Bronchial epithelial cell (primary cell): ENCODE measurements around the gene MBD6. TPM values are rescaled to one million over a fixed set of nuclear protein-coding genes. Genes with fewer than 3 reads are reported as not detected.

ENCODE experiments used
- DNase-seq: peaks from one replicate; pipeline ENCODE4 v3.0.0-alpha.2; 2010; ENCODE audit warnings: low read depth
- FAIRE-seq: peaks from 2 replicates; lab custom pipeline; 2011; peaks lifted over from hg19 to GRCh38; lab: Jason Lieb, UNC
- H3K27me3 ChIP-seq: 2 replicates; pipeline ENCODE4 v1.5.1; 2011; ENCODE audit warnings: low read length; ENCODE audit not compliant: control insufficient read depth, insufficient read depth
- H3K36me3 ChIP-seq: 2 replicates; pipeline ENCODE4 v1.5.1; 2011; ENCODE audit warnings: low read length; ENCODE audit not compliant: control insufficient read depth, insufficient read depth
- H3K4me3 ChIP-seq: 2 replicates; pipeline ENCODE4 v1.5.1; 2011; ENCODE audit warnings: mild to moderate bottlenecking, low read depth, low read length, control low read depth
- total RNA-seq: library from RNA; depleted of rRNA; stranded (reverse); fragments of >200 nt; gene quantifications from 2 replicates; pipeline ENCODE4 v1.2.1, GENCODE V29; 2014
- TF ChIP-seq, protein P1 (sequence below): IDR thresholded peaks from 2 replicates; pipeline ENCODE4 v1.5.1; 2011; ENCODE audit warnings: mild to moderate bottlenecking, moderate library complexity, low read length, control low read depth, inconsistent platforms; ENCODE audit not compliant: insufficient read depth, severe bottlenecking

MBD6 gene
- total RNA-seq, 1 donor from 2014 or later = 5.0 TPM

DNA sequence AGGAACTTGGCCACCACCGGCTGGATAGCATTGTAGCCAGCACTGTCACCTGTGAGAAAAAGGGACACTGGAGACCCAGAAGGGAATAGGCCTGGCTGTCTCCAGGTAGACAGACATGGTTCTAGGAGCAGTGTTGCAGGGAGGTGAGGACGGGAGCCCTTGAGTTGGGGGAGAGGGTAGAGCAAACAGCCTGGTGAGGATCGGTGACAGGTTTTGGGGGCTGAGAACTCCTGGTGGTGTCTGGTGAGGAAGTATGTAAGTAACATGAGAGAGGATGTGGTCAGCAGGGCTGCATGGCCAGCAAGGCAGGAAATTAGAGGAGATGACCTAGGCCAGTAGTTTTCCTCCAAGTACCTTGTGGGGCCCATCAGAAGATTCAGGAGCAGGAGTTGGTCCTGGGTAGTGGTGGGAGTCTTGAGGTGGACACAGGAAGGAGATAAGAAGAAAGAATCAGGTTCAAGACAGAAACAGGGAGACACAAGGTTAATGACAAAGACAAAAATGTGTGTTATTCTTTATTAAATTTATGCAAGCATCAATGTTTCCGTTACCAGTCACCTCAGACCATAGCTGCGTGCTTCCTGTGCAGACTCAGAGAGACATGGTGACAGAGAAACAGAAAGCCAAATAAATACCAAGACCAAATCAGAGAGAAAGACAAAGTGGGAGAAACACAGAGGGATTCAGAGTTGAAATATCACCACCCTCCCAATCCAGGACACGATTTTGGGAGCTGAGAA, 43.1 kb upstream of the MBD6 start, which contains the start of gene ARHGAP9:
Gene ARHGAP9 (minus strand): TSS at position 491 of the 740 bp plus-strand sequence. CDS start 460 bp downstream, at position 31.
- no peak for FAIRE-seq

DNA sequence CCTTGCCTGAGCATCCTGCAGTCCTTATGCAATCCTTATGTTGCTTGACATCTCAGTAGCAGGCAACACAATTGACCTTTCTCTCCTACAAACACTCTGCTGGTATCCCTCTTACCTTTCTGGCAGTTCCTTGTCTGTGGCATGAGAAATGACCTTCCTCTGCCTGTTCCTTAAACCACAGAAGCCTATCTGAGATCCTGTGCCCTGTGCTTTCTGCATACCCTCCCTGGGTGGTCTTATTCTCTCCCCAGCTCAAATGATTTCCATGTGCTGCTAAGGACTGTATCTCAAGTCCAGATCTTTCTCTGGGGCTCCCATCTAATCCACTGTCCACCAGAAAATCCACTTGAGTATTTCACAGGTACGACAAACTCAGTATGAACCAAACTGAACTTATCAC, 41.0 kb upstream of the MBD6 start:
- TF ChIP-seq, protein P1, sequence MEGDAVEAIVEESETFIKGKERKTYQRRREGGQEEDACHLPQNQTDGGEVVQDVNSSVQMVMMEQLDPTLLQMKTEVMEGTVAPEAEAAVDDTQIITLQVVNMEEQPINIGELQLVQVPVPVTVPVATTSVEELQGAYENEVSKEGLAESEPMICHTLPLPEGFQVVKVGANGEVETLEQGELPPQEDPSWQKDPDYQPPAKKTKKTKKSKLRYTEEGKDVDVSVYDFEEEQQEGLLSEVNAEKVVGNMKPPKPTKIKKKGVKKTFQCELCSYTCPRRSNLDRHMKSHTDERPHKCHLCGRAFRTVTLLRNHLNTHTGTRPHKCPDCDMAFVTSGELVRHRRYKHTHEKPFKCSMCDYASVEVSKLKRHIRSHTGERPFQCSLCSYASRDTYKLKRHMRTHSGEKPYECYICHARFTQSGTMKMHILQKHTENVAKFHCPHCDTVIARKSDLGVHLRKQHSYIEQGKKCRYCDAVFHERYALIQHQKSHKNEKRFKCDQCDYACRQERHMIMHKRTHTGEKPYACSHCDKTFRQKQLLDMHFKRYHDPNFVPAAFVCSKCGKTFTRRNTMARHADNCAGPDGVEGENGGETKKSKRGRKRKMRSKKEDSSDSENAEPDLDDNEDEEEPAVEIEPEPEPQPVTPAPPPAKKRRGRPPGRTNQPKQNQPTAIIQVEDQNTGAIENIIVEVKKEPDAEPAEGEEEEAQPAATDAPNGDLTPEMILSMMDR = no peak
- H3K27me3 ChIP-seq = peaks cover 7% of the 10 kb centered on the region
- no peak overlapping the region for H3K4me3 ChIP-seq
- no peak for DNase-seq
- FAIRE-seq = no peak
- no peaks in the 10 kb centered on the region for H3K36me3 ChIP-seq

More for the DNA sequence above, 43.1 kb upstream of the MBD6 start, which contains the start of gene ARHGAP9:
- no peaks in the 10 kb centered on the region for H3K36me3 ChIP-seq
- no peak for DNase-seq
- H3K4me3 ChIP-seq = no peak within 1 kb of the TSS
- H3K27me3 ChIP-seq = peaks cover 27% of the 10 kb centered on the region
- TF ChIP-seq, protein P1 = no peak

DNA sequence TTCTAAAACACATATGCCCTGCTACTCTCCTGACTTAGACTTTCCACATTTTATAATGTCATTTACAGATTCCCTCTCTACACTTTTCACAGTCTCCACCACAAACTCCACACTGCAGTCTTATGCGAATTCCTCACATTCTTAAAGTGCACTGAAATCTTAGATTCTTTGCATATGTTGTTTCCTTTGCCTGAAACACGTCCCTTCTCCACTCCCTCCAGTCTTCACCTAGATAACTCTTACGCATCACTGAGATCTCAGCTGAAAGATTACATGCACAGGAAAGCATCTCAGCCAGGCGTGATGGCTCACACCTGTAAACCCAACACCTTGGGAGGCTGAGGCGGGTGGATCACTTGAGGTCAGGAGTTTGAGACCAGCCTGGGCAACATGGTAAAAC, 39.2 kb upstream of the MBD6 start:
- TF ChIP-seq, protein P1 = no peak
- H3K27me3 ChIP-seq = peaks cover 4% of the 10 kb centered on the region
- H3K36me3 ChIP-seq = no peaks in the 10 kb centered on the region
- FAIRE-seq = no peak
- H3K4me3 ChIP-seq = no peak overlapping the region
- DNase-seq = no peak

DNA sequence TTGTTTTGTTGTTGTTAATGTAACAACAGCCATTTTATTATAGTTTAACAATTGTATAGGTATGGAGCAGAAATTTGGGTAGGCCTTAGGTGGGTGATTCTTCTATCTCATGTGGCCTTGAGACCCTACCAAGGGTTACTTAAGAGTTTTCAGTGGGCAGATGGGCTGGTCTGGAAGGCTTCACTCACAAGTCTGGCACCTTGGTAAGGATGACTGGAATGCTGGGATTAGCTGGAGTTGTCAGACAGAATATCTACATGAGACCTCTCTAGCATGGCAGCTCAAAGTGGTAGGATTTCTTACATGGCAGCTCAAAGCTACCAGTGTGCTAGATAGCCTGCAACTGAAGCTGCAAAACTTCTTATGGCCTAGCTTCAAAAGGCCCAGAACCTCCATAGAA, 36.9 kb upstream of the MBD6 start:
- FAIRE-seq = no peak

DNA sequence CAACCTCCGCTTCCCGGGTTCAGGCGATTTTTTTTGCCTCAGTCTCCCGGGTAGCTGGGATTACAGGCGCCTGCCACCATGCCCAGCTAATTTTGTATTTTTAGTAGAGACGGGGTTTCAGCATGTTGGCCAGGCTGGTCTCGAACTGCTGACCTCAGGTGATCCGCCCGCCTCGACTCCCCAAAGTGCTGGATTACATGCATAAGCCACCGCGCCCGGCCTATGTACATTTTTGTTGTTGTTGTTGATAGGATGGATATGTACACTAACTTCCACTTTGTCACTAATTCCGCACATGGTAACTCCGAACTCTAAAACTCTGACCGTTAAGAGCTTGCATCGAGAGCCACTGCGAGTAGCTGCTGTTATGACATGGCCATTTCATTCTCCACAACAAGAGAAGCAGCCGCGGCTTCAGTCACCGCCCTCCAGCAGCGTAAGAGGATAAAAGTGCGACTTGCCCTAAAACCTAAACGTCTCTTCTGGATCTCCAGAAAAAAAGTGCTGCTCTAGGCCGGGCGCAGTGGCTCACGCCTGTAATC, 35.5 kb upstream of the MBD6 start:
- H3K4me3 ChIP-seq = no peak overlapping the region
- H3K36me3 ChIP-seq = peaks cover 20% of the 10 kb centered on the region
- DNase-seq (no peak), FAIRE-seq (no peak)
- TF ChIP-seq, protein P1 = no peak
- H3K27me3 ChIP-seq = no peaks in the 10 kb centered on the region

More for the DNA sequence above, 36.9 kb upstream of the MBD6 start:
- Histone ChIP-seq H3K36me3 (peaks cover 15% of the 10 kb centered on the region), H3K27me3 (peaks cover 2% of the 10 kb centered on the region), H3K4me3 (no peak overlapping the region)
- TF ChIP-seq, protein P1 = no peak
- DNase-seq = no peak
